HEK293 (cell line): ENCODE results near the gene GPR137C.

Experiments used
- CTCF ChIA-PET: fragments of 350-600 bp; formaldehyde crosslinking; extraction: SDS; loops from one replicate; lab custom pipeline; 2021; ENCODE audit warnings: antibody characterized with exemption; lab: Yijun Ruan, JAX
- POLR2A ChIA-PET: fragments of 300-600 bp; formaldehyde crosslinking; extraction: SDS; loops from one replicate; lab custom pipeline; 2020; ENCODE audit warnings: antibody characterized with exemption, inconsistent platforms; lab: Yijun Ruan, JAX
- H3K27ac ChIP-seq: fragments of 200-500 bp; sonication (Bioruptor generic); 2 replicates; pipeline ENCODE4 v1.5.1; 2014; ENCODE audit warnings: low read depth, low read length, control low read depth, inconsistent platforms; ENCODE audit errors: extremely low read depth
- H3K36me3 ChIP-seq, 2 experiments: fragments of 200-500 bp in 1 of 2; sonication (Bioruptor generic) in 1 of 2; 1 replicate in 1 of 2; 2 replicates in 1 of 2; pipeline ENCODE4 v1.5.1; 2014 to 2017; ENCODE audit warnings: inconsistent platforms in 2 of 2, low read length in 2 of 2; ENCODE audit not compliant: control insufficient read depth in 2 of 2, insufficient read depth in 1 of 2
- H3K4me1 ChIP-seq: fragments of 200-500 bp; sonication (Bioruptor generic); 2 replicates; pipeline ENCODE4 v1.5.1; 2014; ENCODE audit warnings: mild to moderate bottlenecking, low read length, inconsistent platforms; ENCODE audit not compliant: control insufficient read depth, insufficient read depth
- H3K4me3 ChIP-seq: 2 replicates; pipeline ENCODE4 v1.5.1; 2011; ENCODE audit warnings: low read depth, mild to moderate bottlenecking, control low read depth, low read length, moderate library complexity
- H3K9me3 ChIP-seq: fragments of 200-500 bp; sonication (Bioruptor generic); 2 replicates; pipeline ENCODE4 v1.5.1; 2014; ENCODE audit warnings: low read depth, low read length, inconsistent platforms; ENCODE audit not compliant: control insufficient read depth, insufficient read depth
- EGR2 ChIP-seq: fragments of 450-650 bp; formaldehyde crosslinking; IDR thresholded peaks from 2 replicates; pipeline ENCODE4 v1.5.1; 2016; ENCODE audit warnings: low read depth, missing biosample characterization, missing genetic modification characterization
- KLF10 ChIP-seq: fragments of 450-650 bp; IDR thresholded peaks from 2 replicates; pipeline ENCODE4 v1.5.1; 2018; ENCODE audit warnings: missing biosample characterization, mild to moderate bottlenecking, missing genetic modification characterization
- PRDM1 ChIP-seq: fragments of 450-650 bp; formaldehyde crosslinking; IDR thresholded peaks from 2 replicates; pipeline ENCODE4; 2016; ENCODE audit warnings: missing biosample characterization, missing genetic modification characterization
- REPIN1 ChIP-seq: fragments of 450-650 bp; formaldehyde crosslinking; IDR thresholded peaks from 2 replicates; pipeline ENCODE4 v1.5.1; 2017; ENCODE audit warnings: missing biosample characterization, missing genetic modification characterization, low read depth
- SCRT2 ChIP-seq: fragments of 450-650 bp; formaldehyde crosslinking; IDR thresholded peaks from 2 replicates; pipeline ENCODE4 v1.5.1; 2016; ENCODE audit warnings: missing biosample characterization, missing genetic modification characterization
- ZNF112 ChIP-seq: fragments of 450-650 bp; formaldehyde crosslinking; IDR thresholded peaks from 2 replicates; pipeline ENCODE4 v1.5.0; 2017; ENCODE audit warnings: missing biosample characterization, missing genetic modification characterization
- ZNF114 ChIP-seq: fragments of 450-650 bp; formaldehyde crosslinking; IDR thresholded peaks from 2 replicates; pipeline ENCODE4 v1.5.0; 2017; ENCODE audit warnings: missing biosample characterization, missing genetic modification characterization
- ZNF274 ChIP-seq, 2 experiments: fragments of 200-500 bp in 1 of 2; fragments of 450-650 bp in 1 of 2; sonication (Bioruptor generic) in 1 of 2; formaldehyde crosslinking in 1 of 2; IDR thresholded peaks; 2 replicates each; pipeline versions ENCODE4 v1.5.1 to v1.6.1; 2014 to 2016; ENCODE audit warnings: borderline replicate concordance in 1 of 2, inconsistent platforms in 1 of 2, low read length in 1 of 2, missing biosample characterization in 1 of 2, missing genetic modification characterization in 1 of 2
- ZNF341 ChIP-seq: fragments of 450-650 bp; formaldehyde crosslinking; IDR thresholded peaks from 2 replicates; pipeline ENCODE4; 2016; ENCODE audit warnings: low read depth, missing biosample characterization, missing genetic modification characterization
- ZNF350 ChIP-seq: fragments of 450-650 bp; formaldehyde crosslinking; IDR thresholded peaks from 2 replicates; pipeline ENCODE4 v1.5.0; 2017; ENCODE audit warnings: missing biosample characterization, mild to moderate bottlenecking, missing genetic modification characterization
- ZNF366 ChIP-seq: fragments of 450-650 bp; formaldehyde crosslinking; conservative IDR thresholded peaks from 2 replicates; pipeline ENCODE4 v1.5.1; 2016; ENCODE audit warnings: missing biosample characterization, missing genetic modification characterization
- ZNF426 ChIP-seq: fragments of 450-650 bp; formaldehyde crosslinking; IDR thresholded peaks from 2 replicates; pipeline ENCODE4 v1.5.1; 2017; ENCODE audit warnings: missing biosample characterization, missing genetic modification characterization, mild to moderate bottlenecking, inconsistent platforms, moderate library complexity
- ZNF585B ChIP-seq: fragments of 450-650 bp; formaldehyde crosslinking; IDR thresholded peaks from 2 replicates; pipeline ENCODE4 v1.5.1; 2016; ENCODE audit warnings: missing biosample characterization, missing genetic modification characterization
- ZNF596 ChIP-seq: fragments of 450-650 bp; IDR thresholded peaks from 2 replicates; pipeline ENCODE4 v1.5.0; 2018; ENCODE audit warnings: missing biosample characterization, mild to moderate bottlenecking, missing genetic modification characterization, moderate library complexity
- ZNF777 ChIP-seq: fragments of 450-650 bp; formaldehyde crosslinking; IDR thresholded peaks from 2 replicates; pipeline ENCODE4 v1.5.1; 2017; ENCODE audit warnings: missing biosample characterization, missing genetic modification characterization, borderline replicate concordance
- ZSCAN16 ChIP-seq: fragments of 450-650 bp; formaldehyde crosslinking; IDR thresholded peaks from 2 replicates; pipeline ENCODE4 v1.5.1; 2016; ENCODE audit warnings: missing biosample characterization, missing genetic modification characterization
- TF ChIP-seq, protein P1 (sequence below): fragments of 450-650 bp; formaldehyde crosslinking; IDR thresholded peaks from 2 replicates; pipeline ENCODE4 v1.5.1; 2016; ENCODE audit warnings: missing biosample characterization, missing genetic modification characterization
- TF ChIP-seq, protein P2 (sequence below): fragments of 450-650 bp; formaldehyde crosslinking; IDR thresholded peaks from 2 replicates; pipeline ENCODE4 v1.5.1; 2016; ENCODE audit warnings: missing biosample characterization, missing genetic modification characterization
- TF ChIP-seq, protein P3 (sequence below): fragments of 450-650 bp; formaldehyde crosslinking; IDR thresholded peaks from 2 replicates; pipeline ENCODE4 v1.5.1; 2016; ENCODE audit warnings: missing biosample characterization, missing genetic modification characterization, borderline replicate concordance

GPR137C gene

DNA sequence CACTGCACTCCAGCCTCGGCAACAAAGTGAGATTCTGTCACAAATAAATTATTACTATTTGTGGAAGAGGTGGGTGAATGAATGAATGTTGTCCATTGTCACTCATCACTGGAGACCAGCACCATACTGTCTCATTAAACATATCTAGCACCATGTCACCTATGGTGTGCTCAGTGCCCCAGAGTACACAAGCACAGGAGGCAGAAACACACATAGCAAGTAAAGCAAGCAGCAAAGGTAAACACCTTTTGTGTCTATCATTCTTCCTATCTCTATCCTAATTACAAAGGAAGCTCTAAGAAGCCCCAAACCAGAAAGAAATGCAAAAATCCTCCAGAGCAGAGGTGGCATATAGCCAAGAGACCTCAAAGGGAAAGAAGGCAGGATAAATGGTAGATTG is 133.5 kb downstream of the GPR137C start:
- Histone ChIP-seq H3K4me3 (no peak overlapping the region), H3K36me3 (peaks cover 2 to 10% of the 10 kb centered on the region in 2 experiments), H3K9me3 (no peaks in the 10 kb centered on the region), H3K4me1 (peaks cover 14% of the 10 kb centered on the region), H3K27ac (no peak overlapping the region)
- CTCF ChIA-PET = interaction anchor here (0.6 kb wide), 1 partner anchor 369 kb away, joined by 3 read pairs; no protein-coding TSS in a partner anchor
- TF ChIP-seq ZNF112 (tag by site-specific recombination) = no peak
- no peak for TF ChIP-seq ZNF596
- TF ChIP-seq, protein P1, sequence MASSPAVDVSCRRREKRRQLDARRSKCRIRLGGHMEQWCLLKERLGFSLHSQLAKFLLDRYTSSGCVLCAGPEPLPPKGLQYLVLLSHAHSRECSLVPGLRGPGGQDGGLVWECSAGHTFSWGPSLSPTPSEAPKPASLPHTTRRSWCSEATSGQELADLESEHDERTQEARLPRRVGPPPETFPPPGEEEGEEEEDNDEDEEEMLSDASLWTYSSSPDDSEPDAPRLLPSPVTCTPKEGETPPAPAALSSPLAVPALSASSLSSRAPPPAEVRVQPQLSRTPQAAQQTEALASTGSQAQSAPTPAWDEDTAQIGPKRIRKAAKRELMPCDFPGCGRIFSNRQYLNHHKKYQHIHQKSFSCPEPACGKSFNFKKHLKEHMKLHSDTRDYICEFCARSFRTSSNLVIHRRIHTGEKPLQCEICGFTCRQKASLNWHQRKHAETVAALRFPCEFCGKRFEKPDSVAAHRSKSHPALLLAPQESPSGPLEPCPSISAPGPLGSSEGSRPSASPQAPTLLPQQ (tag by site-specific recombination) = no peak
- TF ChIP-seq ZNF426 (tag by site-specific recombination) = no peak
- no peak for TF ChIP-seq ZNF274 (IDR thresholded peaks at IDR 0.05; ENCODE audit: low read length)
- no peak for TF ChIP-seq ZNF274 (tag by site-specific recombination; IDR thresholded peaks at IDR 0.05; ENCODE audit: borderline replicate concordance)
- TF ChIP-seq ZSCAN16 = no peak
- no peak for TF ChIP-seq SCRT2 (tag by site-specific recombination)
- no peak for TF ChIP-seq ZNF350 (tag by site-specific recombination)
- no peak for TF ChIP-seq PRDM1 (tag by site-specific recombination)
- TF ChIP-seq, protein P2, sequence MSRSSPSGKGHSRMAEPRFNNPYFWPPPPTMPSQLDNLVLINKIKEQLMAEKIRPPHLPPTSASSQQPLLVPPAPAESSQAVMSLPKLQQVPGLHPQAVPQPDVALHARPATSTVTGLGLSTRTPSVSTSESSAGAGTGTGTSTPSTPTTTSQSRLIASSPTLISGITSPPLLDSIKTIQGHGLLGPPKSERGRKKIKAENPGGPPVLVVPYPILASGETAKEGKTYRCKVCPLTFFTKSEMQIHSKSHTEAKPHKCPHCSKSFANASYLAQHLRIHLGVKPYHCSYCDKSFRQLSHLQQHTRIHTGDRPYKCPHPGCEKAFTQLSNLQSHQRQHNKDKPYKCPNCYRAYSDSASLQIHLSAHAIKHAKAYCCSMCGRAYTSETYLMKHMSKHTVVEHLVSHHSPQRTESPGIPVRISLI (tag by site-specific recombination) = no peak
- no peak for TF ChIP-seq EGR2 (tag by site-specific recombination)
- TF ChIP-seq ZNF777 = no peak
- no peak for TF ChIP-seq REPIN1 (tag by site-specific recombination)
- TF ChIP-seq, protein P3, sequence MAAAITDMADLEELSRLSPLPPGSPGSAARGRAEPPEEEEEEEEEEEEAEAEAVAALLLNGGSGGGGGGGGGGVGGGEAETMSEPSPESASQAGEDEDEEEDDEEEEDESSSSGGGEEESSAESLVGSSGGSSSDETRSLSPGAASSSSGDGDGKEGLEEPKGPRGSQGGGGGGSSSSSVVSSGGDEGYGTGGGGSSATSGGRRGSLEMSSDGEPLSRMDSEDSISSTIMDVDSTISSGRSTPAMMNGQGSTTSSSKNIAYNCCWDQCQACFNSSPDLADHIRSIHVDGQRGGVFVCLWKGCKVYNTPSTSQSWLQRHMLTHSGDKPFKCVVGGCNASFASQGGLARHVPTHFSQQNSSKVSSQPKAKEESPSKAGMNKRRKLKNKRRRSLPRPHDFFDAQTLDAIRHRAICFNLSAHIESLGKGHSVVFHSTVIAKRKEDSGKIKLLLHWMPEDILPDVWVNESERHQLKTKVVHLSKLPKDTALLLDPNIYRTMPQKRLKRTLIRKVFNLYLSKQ (tag by site-specific recombination) = no peak
- TF ChIP-seq ZNF114 (tag by site-specific recombination) = no peak
- TF ChIP-seq ZNF585B (tag by site-specific recombination) = no peak
- TF ChIP-seq ZNF366 (tag by site-specific recombination) = no peak
- TF ChIP-seq KLF10 (tag by site-specific recombination) = no peak
- no peak for TF ChIP-seq ZNF341
- POLR2A ChIA-PET = interaction anchor here (0.9 kb wide), 1 partner anchor 21 kb away, joined by 3 read pairs; no protein-coding TSS in a partner anchor
